ENCODE measurements around the gene CHN2.

DNA sequence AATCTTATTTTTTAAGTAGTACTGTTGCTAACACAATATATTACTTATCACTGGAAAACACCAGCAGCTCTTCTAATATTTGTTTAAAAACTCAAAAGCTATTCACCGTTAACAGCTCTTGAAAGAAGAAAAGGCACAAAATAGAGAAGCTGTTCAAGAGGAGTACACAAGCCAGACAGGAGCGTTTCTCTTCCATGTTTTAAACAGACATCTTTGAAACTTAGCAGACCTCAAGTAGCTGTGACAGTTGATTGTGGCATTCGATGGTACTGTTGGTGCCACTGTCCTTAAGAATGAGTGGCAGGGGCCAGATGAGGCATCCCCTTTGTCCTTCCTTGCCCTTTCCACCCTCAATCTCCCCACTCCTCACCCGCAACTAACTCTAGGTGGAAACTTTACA lies 287.5 kb downstream of the CHN2 start:
- TF ChIP-seq, protein P1, sequence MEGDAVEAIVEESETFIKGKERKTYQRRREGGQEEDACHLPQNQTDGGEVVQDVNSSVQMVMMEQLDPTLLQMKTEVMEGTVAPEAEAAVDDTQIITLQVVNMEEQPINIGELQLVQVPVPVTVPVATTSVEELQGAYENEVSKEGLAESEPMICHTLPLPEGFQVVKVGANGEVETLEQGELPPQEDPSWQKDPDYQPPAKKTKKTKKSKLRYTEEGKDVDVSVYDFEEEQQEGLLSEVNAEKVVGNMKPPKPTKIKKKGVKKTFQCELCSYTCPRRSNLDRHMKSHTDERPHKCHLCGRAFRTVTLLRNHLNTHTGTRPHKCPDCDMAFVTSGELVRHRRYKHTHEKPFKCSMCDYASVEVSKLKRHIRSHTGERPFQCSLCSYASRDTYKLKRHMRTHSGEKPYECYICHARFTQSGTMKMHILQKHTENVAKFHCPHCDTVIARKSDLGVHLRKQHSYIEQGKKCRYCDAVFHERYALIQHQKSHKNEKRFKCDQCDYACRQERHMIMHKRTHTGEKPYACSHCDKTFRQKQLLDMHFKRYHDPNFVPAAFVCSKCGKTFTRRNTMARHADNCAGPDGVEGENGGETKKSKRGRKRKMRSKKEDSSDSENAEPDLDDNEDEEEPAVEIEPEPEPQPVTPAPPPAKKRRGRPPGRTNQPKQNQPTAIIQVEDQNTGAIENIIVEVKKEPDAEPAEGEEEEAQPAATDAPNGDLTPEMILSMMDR (IDR thresholded peaks at IDR 0.05) = no peak
- no peak for TF ChIP-seq POLR2A (IDR thresholded peaks at IDR 0.05)

All from transverse colon (tissue), 3 donors.